ENCODE measurements around the gene WAS.

The WAS gene

GRCh38 chrX:48696909-48697727, 13.5 kb downstream of the WAS start:
- ATAC-seq = no peak; the same call in 2 of the 3 replicates
- TF ChIP-seq GLIS3 (CRISPR knock-in tag; IDR thresholded peaks at IDR 0.05) = no peak
- TF ChIP-seq CSDC2 (CRISPR knock-in tag; IDR thresholded peaks at IDR 0.05) = no peak
- no peak for TF ChIP-seq ARNTL (CRISPR knock-in tag; IDR thresholded peaks at IDR 0.05; ENCODE audit: borderline replicate concordance, low read depth)
- no peak for TF ChIP-seq ZNF70 (CRISPR knock-in tag; IDR thresholded peaks at IDR 0.05)
- TF ChIP-seq RARB (CRISPR knock-in tag; IDR thresholded peaks at IDR 0.05) = no peak
- TF ChIP-seq SNAI2 (CRISPR knock-in tag; IDR thresholded peaks at IDR 0.05) = no peak
- no peak for TF ChIP-seq CSRNP3 (CRISPR knock-in tag; IDR thresholded peaks at IDR 0.05)
- no peak for TF ChIP-seq CREB5 (CRISPR knock-in tag; IDR thresholded peaks at IDR 0.05; ENCODE audit: low read depth)
- no peak for TF ChIP-seq TOX (CRISPR knock-in tag; IDR thresholded peaks at IDR 0.05; ENCODE audit: borderline replicate concordance)
- TF ChIP-seq ESRRG (CRISPR knock-in tag; IDR thresholded peaks at IDR 0.05) = no peak
- no peak for TF ChIP-seq ZNF8 (CRISPR knock-in tag; IDR thresholded peaks at IDR 0.05)
- TF ChIP-seq POU6F1 (CRISPR knock-in tag; IDR thresholded peaks at IDR 0.05; ENCODE audit: borderline replicate concordance, low read depth) = no peak
- TF ChIP-seq OSR1 (CRISPR knock-in tag; IDR thresholded peaks at IDR 0.05) = no peak
- no peak for TF ChIP-seq PPARA (CRISPR knock-in tag; IDR thresholded peaks at IDR 0.05; ENCODE audit: borderline replicate concordance)
- no peak for TF ChIP-seq ZFP3 (CRISPR knock-in tag; IDR thresholded peaks at IDR 0.05)
- TF ChIP-seq TSHZ2 (CRISPR knock-in tag; IDR thresholded peaks at IDR 0.05) = no peak
- TF ChIP-seq TCF4 (CRISPR knock-in tag; IDR thresholded peaks at IDR 0.05; ENCODE audit: borderline replicate concordance) = no peak
- no peak for TF ChIP-seq ZC3H10 (CRISPR knock-in tag; IDR thresholded peaks at IDR 0.05)
- no peak for TF ChIP-seq PATZ1 (CRISPR knock-in tag; IDR thresholded peaks at IDR 0.05; ENCODE audit: borderline replicate concordance)

GRCh38 chrX:48698306-48698705, 14.7 kb downstream of the WAS start:
- no peak for ATAC-seq
- no peak for TF ChIP-seq ZFP30 (CRISPR knock-in tag; IDR thresholded peaks at IDR 0.05)
- no peak for TF ChIP-seq PPARA (CRISPR knock-in tag; IDR thresholded peaks at IDR 0.05; ENCODE audit: borderline replicate concordance)
- TF ChIP-seq ZC3H10 (CRISPR knock-in tag; IDR thresholded peaks at IDR 0.05) = no peak
- TF ChIP-seq CSRNP3 (CRISPR knock-in tag; IDR thresholded peaks at IDR 0.05) = no peak
- TF ChIP-seq SNAI2 (CRISPR knock-in tag; IDR thresholded peaks at IDR 0.05) = no peak
- TF ChIP-seq CREB5 (CRISPR knock-in tag; IDR thresholded peaks at IDR 0.05; ENCODE audit: low read depth) = no peak
- TF ChIP-seq GLIS3 (CRISPR knock-in tag; IDR thresholded peaks at IDR 0.05) = no peak
- no peak for TF ChIP-seq TSHZ2 (CRISPR knock-in tag; IDR thresholded peaks at IDR 0.05)

Measured in SK-N-SH treated with all-trans-retinoic acid at 6 μM for 48 hours (cell line).